ENCODE data around the gene RPL27.
"Not testable (repeated sequence)": the region's sequence is repeated elsewhere in the genome, so short reads cannot be mapped to it uniquely, and the experiment has no call there.

RPL27 gene

DNA sequence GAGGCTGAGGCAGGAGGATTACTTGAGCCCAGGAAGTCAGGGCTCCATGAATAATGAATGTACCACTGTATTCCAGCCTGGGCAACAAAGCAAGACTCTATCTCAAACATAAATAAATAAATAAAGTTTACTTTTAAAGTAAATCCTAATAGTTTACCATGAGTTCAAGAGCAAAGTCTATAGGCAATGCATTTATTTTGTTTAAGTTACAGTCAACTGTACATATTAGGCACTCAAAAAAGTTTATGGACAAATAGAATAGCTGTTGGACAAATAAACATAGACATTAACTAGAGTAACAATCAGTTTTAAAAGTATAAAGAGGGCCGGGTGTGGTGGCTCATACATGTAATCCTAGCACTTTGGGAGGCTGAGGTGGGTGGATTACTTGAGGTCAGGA, 30.3 kb upstream of the RPL27 start:
- Histone ChIP-seq H4K8ac (ENCODE audit: low read depth, low read length) (no peak overlapping the region), H3K4ac (ENCODE audit: low read depth, low read length) (no peak overlapping the region), H2AK5ac (ENCODE audit: low read length) (no peak overlapping the region), H3K14ac (ENCODE audit: low read length) (no peak overlapping the region), H3K9ac (ENCODE audit: low read length) (no peak overlapping the region), H4K91ac (ENCODE audit: low read depth, low read length) (no peak overlapping the region), H2BK5ac (ENCODE audit: low read depth, low read length, poor library complexity) (no peak overlapping the region), H3K23ac (ENCODE audit: low read length) (no peak overlapping the region), H3K27ac (ENCODE audit: low read depth, low read length) (no peak overlapping the region), H3K79me2 (ENCODE audit: control insufficient read depth, insufficient read depth, low read length, poor library complexity) (peaks cover 2% of the 10 kb centered on the region), H3K4me1 (ENCODE audit: control insufficient read depth in 1 of 2, insufficient read depth in 2 of 2, low read length in 2 of 2) (no peaks in the 10 kb centered on the region), H2BK120ac (ENCODE audit: insufficient read depth, low read length, poor library complexity) (no peak overlapping the region), H3K9me3 (ENCODE audit: insufficient read depth, low read depth, low read length) (no peaks in the 10 kb centered on the region), H3K4me2 (ENCODE audit: low read length) (no peak overlapping the region), H3K27me3 (ENCODE audit: insufficient read depth, low read length) (no peaks in the 10 kb centered on the region), H2BK12ac (ENCODE audit: low read length) (no peak overlapping the region), H4K12ac (ENCODE audit: low read depth, low read length) (no peak overlapping the region), H3K18ac (ENCODE audit: low read length) (no peak overlapping the region), H3K4me3 (ENCODE audit: low read depth, low read length) (no peak overlapping the region), H3K36me3 (ENCODE audit: control insufficient read depth in 1 of 2, insufficient read depth in 2 of 2, low read length in 2 of 2) (no peaks in the 10 kb centered on the region), H2AFZ (ENCODE audit: insufficient read depth, low read length, poor library complexity) (no peak overlapping the region), H3K79me1 (ENCODE audit: low read length) (peaks cover 3% of the 10 kb centered on the region)
- no CpG with 5 or more reads among the region's 1 CpG for WGBS (ENCODE audit: extremely low coverage, insufficient coverage, insufficient read length)
- no peak for DNase-seq

DNA sequence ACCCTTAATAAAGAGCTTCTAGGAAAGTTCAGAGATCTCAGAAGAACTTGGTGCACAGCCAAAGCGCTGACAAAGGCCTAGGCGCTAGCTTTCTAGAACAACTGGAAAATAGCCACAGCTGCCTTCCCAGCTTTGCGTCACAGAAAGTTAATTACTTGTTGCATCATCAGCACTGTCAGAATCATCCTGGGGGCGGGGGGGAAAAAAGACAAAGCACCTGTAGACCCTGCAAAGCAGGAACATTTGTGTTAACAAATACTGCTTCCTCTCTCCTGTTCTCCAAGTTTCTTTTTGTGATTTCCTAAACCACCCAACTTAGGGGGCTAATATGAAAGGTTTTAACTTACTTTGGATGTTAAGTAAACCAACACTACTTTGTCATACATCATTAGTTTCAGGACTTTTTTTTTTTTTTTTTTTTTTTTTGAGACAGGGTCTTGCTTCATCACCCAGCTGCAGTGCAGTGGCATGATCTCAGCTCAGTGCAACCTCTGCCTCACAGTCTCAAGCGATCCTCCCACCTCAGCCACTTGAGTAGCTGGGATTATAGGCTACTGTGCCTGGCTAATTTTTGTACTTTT, 29.1 kb upstream of the RPL27 start:
- H3K14ac ChIP-seq (ENCODE audit: low read length) = no peak overlapping the region
- H3K36me3 ChIP-seq (ENCODE audit: control insufficient read depth in 1 of 2, insufficient read depth in 2 of 2, low read length in 2 of 2) = no peaks in the 10 kb centered on the region
- H3K79me1 ChIP-seq (ENCODE audit: low read length) = peaks cover 3% of the 10 kb centered on the region
- WGBS (ENCODE audit: extremely low coverage, insufficient coverage, insufficient read length) = no CpG with 5 or more reads among the region's 5 CpGs
- H3K4me3 ChIP-seq (ENCODE audit: low read depth, low read length) = no peak overlapping the region
- no peak overlapping the region for H2BK5ac ChIP-seq (ENCODE audit: low read depth, low read length, poor library complexity)
- no peak overlapping the region for H3K18ac ChIP-seq (ENCODE audit: low read length)
- H3K9ac ChIP-seq (ENCODE audit: low read length) = no peak overlapping the region
- H3K23ac ChIP-seq (ENCODE audit: low read length) = no peak overlapping the region
- H3K4me1 ChIP-seq (ENCODE audit: control insufficient read depth in 1 of 2, insufficient read depth in 2 of 2, low read length in 2 of 2) = no peaks in the 10 kb centered on the region
- H3K4me2 ChIP-seq (ENCODE audit: low read length) = no peak overlapping the region
- peak in 1 of 2 donors; percentile 78 for DNase-seq
- H4K8ac ChIP-seq (ENCODE audit: low read depth, low read length) = no peak overlapping the region
- no peak overlapping the region for H2BK12ac ChIP-seq (ENCODE audit: low read length)
- H3K27me3 ChIP-seq (ENCODE audit: insufficient read depth, low read length) = no peaks in the 10 kb centered on the region
- H4K12ac ChIP-seq (ENCODE audit: low read depth, low read length) = no peak overlapping the region
- H3K27ac ChIP-seq (ENCODE audit: low read depth, low read length) = no peak overlapping the region
- peaks cover 2% of the 10 kb centered on the region for H3K79me2 ChIP-seq (ENCODE audit: control insufficient read depth, insufficient read depth, low read length, poor library complexity)
- no peak overlapping the region for H2BK120ac ChIP-seq (ENCODE audit: insufficient read depth, low read length, poor library complexity)
- H3K4ac ChIP-seq (ENCODE audit: low read depth, low read length) = no peak overlapping the region
- H4K91ac ChIP-seq (ENCODE audit: low read depth, low read length) = no peak overlapping the region
- H2AK5ac ChIP-seq (ENCODE audit: low read length) = no peak overlapping the region
- H2AFZ ChIP-seq (ENCODE audit: insufficient read depth, low read length, poor library complexity) = no peak overlapping the region
- H3K9me3 ChIP-seq (ENCODE audit: insufficient read depth, low read depth, low read length) = no peaks in the 10 kb centered on the region

DNA sequence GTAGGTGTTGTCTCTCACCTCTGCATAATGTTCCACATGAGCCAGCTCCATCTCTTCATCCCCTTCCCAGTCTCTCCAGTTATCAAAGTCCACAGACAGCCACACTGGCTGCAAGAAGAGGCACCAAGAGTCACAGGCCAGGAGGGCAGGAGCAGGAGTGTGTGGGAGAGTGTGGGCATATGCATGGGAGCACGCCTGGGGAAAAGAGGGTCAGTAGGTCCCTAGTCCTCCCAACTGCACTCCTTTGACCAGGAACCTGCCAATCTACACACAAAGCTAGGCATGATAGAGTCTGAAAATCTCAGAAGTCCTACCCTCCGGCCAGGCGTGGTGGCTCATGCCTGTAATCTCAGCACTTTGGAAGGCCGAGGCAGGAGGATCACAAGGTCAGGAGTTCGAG, 26.6 kb upstream of the RPL27 start:
- Histone ChIP-seq H2BK12ac (ENCODE audit: low read length) (no peak overlapping the region), H3K79me1 (ENCODE audit: low read length) (no peaks in the 10 kb centered on the region), H3K4me2 (ENCODE audit: low read length) (no peak overlapping the region), H3K9ac (ENCODE audit: low read length) (no peak overlapping the region), H2AFZ (ENCODE audit: insufficient read depth, low read length, poor library complexity) (no peak overlapping the region), H3K36me3 (ENCODE audit: control insufficient read depth in 1 of 2, insufficient read depth in 2 of 2, low read length in 2 of 2) (no peaks in the 10 kb centered on the region), H3K14ac (ENCODE audit: low read length) (no peak overlapping the region), H3K23ac (ENCODE audit: low read length) (no peak overlapping the region), H3K18ac (ENCODE audit: low read length) (no peak overlapping the region), H3K27ac (ENCODE audit: low read depth, low read length) (no peak overlapping the region), H3K9me3 (ENCODE audit: insufficient read depth, low read depth, low read length) (no peaks in the 10 kb centered on the region), H4K12ac (ENCODE audit: low read depth, low read length) (no peak overlapping the region), H3K79me2 (ENCODE audit: control insufficient read depth, insufficient read depth, low read length, poor library complexity) (no peaks in the 10 kb centered on the region), H2BK5ac (ENCODE audit: low read depth, low read length, poor library complexity) (no peak overlapping the region), H4K91ac (ENCODE audit: low read depth, low read length) (no peak overlapping the region), H3K4me1 (ENCODE audit: control insufficient read depth in 1 of 2, insufficient read depth in 2 of 2, low read length in 2 of 2) (no peaks in the 10 kb centered on the region), H2AK5ac (ENCODE audit: low read length) (no peak overlapping the region), H3K27me3 (ENCODE audit: insufficient read depth, low read length) (no peaks in the 10 kb centered on the region), H3K4me3 (ENCODE audit: low read depth, low read length) (no peak overlapping the region), H3K4ac (ENCODE audit: low read depth, low read length) (no peak overlapping the region), H2BK120ac (ENCODE audit: insufficient read depth, low read length, poor library complexity) (no peak overlapping the region), H4K8ac (ENCODE audit: low read depth, low read length) (no peak overlapping the region)
- DNase-seq = no peak
- WGBS (ENCODE audit: extremely low coverage, insufficient coverage, insufficient read length) = no CpG with 5 or more reads among the region's 5 CpGs

DNA sequence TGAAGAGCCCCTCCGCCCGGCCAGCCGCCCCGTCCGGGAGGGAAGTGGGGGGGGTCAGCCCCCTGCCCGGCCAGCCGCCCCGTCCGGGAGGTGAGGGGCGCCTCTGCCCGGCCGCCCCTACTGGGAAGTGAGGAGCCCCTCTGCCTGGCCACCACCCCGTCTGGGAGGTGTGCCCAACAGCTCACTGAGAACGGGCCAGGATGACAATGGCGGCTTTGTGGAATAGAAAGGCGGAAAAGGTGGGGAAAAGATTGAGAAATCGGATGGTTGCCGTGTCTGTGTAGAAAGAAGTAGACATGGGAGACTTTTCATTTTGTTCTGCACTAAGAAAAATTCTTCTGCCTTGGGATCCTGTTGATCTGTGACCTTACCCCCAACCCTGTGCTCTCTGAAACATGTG, 24.9 kb upstream of the RPL27 start:
- H2BK120ac ChIP-seq (ENCODE audit: insufficient read depth, low read length, poor library complexity); H3K27ac ChIP-seq (ENCODE audit: low read depth, low read length); H3K79me2 ChIP-seq (ENCODE audit: control insufficient read depth, insufficient read depth, low read length, poor library complexity); H2BK12ac ChIP-seq (ENCODE audit: low read length); H3K4me1 ChIP-seq (ENCODE audit: control insufficient read depth in 1 of 2, insufficient read depth in 2 of 2, low read length in 2 of 2); H3K4me2 ChIP-seq (ENCODE audit: low read length); H3K23ac ChIP-seq (ENCODE audit: low read length); H3K36me3 ChIP-seq (ENCODE audit: control insufficient read depth in 1 of 2, insufficient read depth in 2 of 2, low read length in 2 of 2); H3K14ac ChIP-seq (ENCODE audit: low read length); H4K8ac ChIP-seq (ENCODE audit: low read depth, low read length); H3K4ac ChIP-seq (ENCODE audit: low read depth, low read length); H3K4me3 ChIP-seq (ENCODE audit: low read depth, low read length); H3K79me1 ChIP-seq (ENCODE audit: low read length); H2AK5ac ChIP-seq (ENCODE audit: low read length); H2BK5ac ChIP-seq (ENCODE audit: low read depth, low read length, poor library complexity); H4K91ac ChIP-seq (ENCODE audit: low read depth, low read length); H3K9ac ChIP-seq (ENCODE audit: low read length); H3K9me3 ChIP-seq (ENCODE audit: insufficient read depth, low read depth, low read length); H2AFZ ChIP-seq (ENCODE audit: insufficient read depth, low read length, poor library complexity); H3K27me3 ChIP-seq (ENCODE audit: insufficient read depth, low read length); H4K12ac ChIP-seq (ENCODE audit: low read depth, low read length); H3K18ac ChIP-seq (ENCODE audit: low read length); DNase-seq: not testable (repeated sequence)
- no CpG with 5 or more reads among the region's 18 CpGs for WGBS (ENCODE audit: extremely low coverage, insufficient coverage, insufficient read length)

All from trophoblast cell (in vitro differentiated cells and primary cell).